HepG2 (cell line): ENCODE measurements around the gene SOS2. TPM values are rescaled to one million over a fixed set of nuclear protein-coding genes. Genes with fewer than 3 reads are reported as not detected.
"Not testable (repeated sequence)": the region's sequence is repeated elsewhere in the genome, so short reads cannot be mapped to it uniquely, and the experiment has no call there.

Experiments used
- ATAC-seq: fragments of 200-7000 bp; cut with Tn5 transposase; 3 replicates; pipeline ENCODE4 v1.9.1; 2020; ENCODE audit warnings: mild to moderate bottlenecking, moderate library complexity
- BruUV-seq: library from RNA; stranded (reverse); fragments of 400-500 nt; replicated peaks from 2 replicates; lab custom pipeline; 2021; lab: Mats Ljungman, UMichigan
- CTCF ChIA-PET: fragments of 300-600 bp; formaldehyde crosslinking; extraction: SDS; loops from one replicate; lab custom pipeline; 2021; ENCODE audit warnings: low total read pairs, inconsistent platforms, low intra/inter-chr PET ratio; lab: Yijun Ruan, JAX
- POLR2A ChIA-PET: fragments of 350-600 bp; sonication (Branson Sonifier 250); formaldehyde crosslinking; loops from one replicate; lab custom pipeline; 2020; ENCODE audit warnings: antibody characterized with exemption, inconsistent platforms; lab: Yijun Ruan, JAX
- DNase-seq: peaks from one replicate; pipeline ENCODE4 v3.0.0-alpha.2; 2015; ENCODE audit warnings: low spot score
- FAIRE-seq: peaks from 3 replicates; lab custom pipeline; 2011; peaks lifted over from hg19 to GRCh38; lab: Jason Lieb, UNC
- H2AFZ ChIP-seq: one replicate; pipeline ENCODE4 v1.6.1; 2011; ENCODE audit warnings: low read length, inconsistent platforms
- H3K27ac ChIP-seq: fragments of 300-600 bp; 3 replicates; pipeline ENCODE4 v1.8.0; 2011; ENCODE audit warnings: mixed run types, mild to moderate bottlenecking, mixed read lengths, low read length, inconsistent platforms; ENCODE audit not compliant: insufficient read depth; ENCODE audit errors: extremely low read length
- H3K27me3 ChIP-seq, 2 experiments: fragments of 200-600 bp in 1 of 2; 2 replicates in 1 of 2; 3 replicates in 1 of 2; pipeline versions ENCODE4 v1.6.0 to v1.8.0; 2011; ENCODE audit warnings: low read length in 2 of 2, mild to moderate bottlenecking in 2 of 2, moderate library complexity in 2 of 2, inconsistent platforms in 1 of 2; ENCODE audit not compliant: insufficient read depth in 2 of 2, control insufficient read depth in 1 of 2
- H3K36me3 ChIP-seq, 2 experiments: fragments of 200-600 bp in 1 of 2; replicated peaks in 1 of 2; 2 replicates in 1 of 2; 3 replicates in 1 of 2; pipeline versions ENCODE4 v1.5.1 to v1.8.0; 2011; ENCODE audit warnings: low read length in 2 of 2, inconsistent platforms in 1 of 2; ENCODE audit not compliant: insufficient read depth in 2 of 2, control insufficient read depth in 1 of 2
- H3K4me1 ChIP-seq: 2 replicates; pipeline ENCODE4 v1.5.1; 2012; ENCODE audit warnings: low read length, inconsistent platforms; ENCODE audit not compliant: insufficient read depth
- H3K4me2 ChIP-seq: 2 replicates; pipeline ENCODE4 v1.6.0; 2011; ENCODE audit warnings: low read depth, low read length, inconsistent platforms
- H3K4me3 ChIP-seq, 3 experiments: fragments of 200-600 bp in 1 of 3; sonication (generic), shearing (Covaris generic) in 1 of 3; replicated peaks in 1 of 3; 2 replicates each; pipeline ENCODE4 v1.5.1; 2011 to 2016; ENCODE audit warnings: low read length in 3 of 3, inconsistent platforms in 2 of 3, low read depth in 2 of 3, mild to moderate bottlenecking in 2 of 3, control low read depth in 1 of 3, mixed read lengths in 1 of 3; ENCODE audit not compliant: insufficient read depth in 1 of 3
- H3K79me2 ChIP-seq: one replicate; pipeline ENCODE4 v1.6.1; 2011; ENCODE audit warnings: low read length, inconsistent platforms; ENCODE audit not compliant: insufficient read depth
- H3K9ac ChIP-seq: 2 replicates; pipeline ENCODE4 v1.6.0; 2011; ENCODE audit warnings: mild to moderate bottlenecking, low read depth, low read length, inconsistent platforms; ENCODE audit not compliant: insufficient read depth
- H3K9me3 ChIP-seq: 2 replicates; pipeline ENCODE4 v1.5.1; 2012; ENCODE audit warnings: mild to moderate bottlenecking, low read length
- H4K20me1 ChIP-seq: 2 replicates; pipeline ENCODE4 v1.6.0; 2011; ENCODE audit warnings: inconsistent platforms, mild to moderate bottlenecking, low read length, moderate library complexity; ENCODE audit not compliant: insufficient read depth
- DDIT3 ChIP-seq: sonication (generic); formaldehyde crosslinking; IDR thresholded peaks from 2 replicates; pipeline ENCODE4 v1.4.0; 2020; ENCODE audit warnings: mild to moderate bottlenecking, missing genetic modification reagents
- FOSL2 ChIP-seq: sonication (generic); formaldehyde crosslinking; IDR thresholded peaks from 2 replicates; pipeline ENCODE4 v1.4.0; 2020; ENCODE audit warnings: missing genetic modification reagents
- ZNF777 ChIP-seq: sonication (generic); formaldehyde crosslinking; IDR thresholded peaks from 2 replicates; pipeline ENCODE4 v1.4.0; 2020; ENCODE audit warnings: missing genetic modification reagents
- WGBS: methylation state at CpG from one replicate; pipeline ENCODE4 v1.1.6; 2017; ENCODE audit warnings: low lambda C conversion rate; 5-methylcytosine and 5-hydroxymethylcytosine counted together
- in situ Hi-C: cut with HindIII; loops from 2 replicates; pipeline ENCODE4 v1.10.0; 2017; ENCODE audit warnings: low pct_unique_long_range_greater_than_20kb; ENCODE audit not compliant: extremely low pct_ligation_motif_present
- intact Hi-C: fragments of 100-400 bp; cut with micrococcal nuclease; formaldehyde crosslinking; loops from one replicate; pipeline ENCODE4 v1.10.0; 2022; ENCODE audit not compliant: unreplicated experiment
- polyA plus RNA-seq, 8 experiments: library from polyadenylated mRNA; depleted of rRNA in 3 of 8; stranded (reverse) in 7 of 8; unstranded in 1 of 8; fragments of >200 nt; fragmentation: Illumina TruSeq in 4 of 8; extraction: Trizol in 4 of 8; gene quantifications; 2 replicates each; pipeline versions ENCODE4 v1.2.1 to v1.2.3, GENCODE V29; 2011 to 2016; ENCODE audit warnings: low read depth in 4 of 8, missing spikeins in 1 of 8, mixed read lengths in 1 of 8; ENCODE audit not compliant: insufficient read depth in 1 of 8
- total RNA-seq, 5 experiments: library from RNA; depleted of rRNA; stranded (reverse); fragments of >200 nt; fragmentation: Illumina TruSeq; extraction: Trizol; gene quantifications; 2 replicates each; pipeline ENCODE4 v1.2.3, GENCODE V29; 2016; ENCODE audit warnings: low read depth in 1 of 5

SOS2 gene
- total and polyA plus RNA-seq, 2 of the 13 experiments (the other 11 are each of a cell fraction or from before 2014, with no cell fraction given): 9.3 to 12.1 TPM

GRCh38 chr14:50167381-50167780, 64.0 kb downstream of the SOS2 start:
- H3K9ac ChIP-seq, H3K4me2 ChIP-seq, H3K27ac ChIP-seq, FAIRE-seq, BruUV-seq, H4K20me1 ChIP-seq, CTCF ChIA-PET, intact Hi-C loops, ATAC-seq, H3K27me3 ChIP-seq, in situ Hi-C loops, H2AFZ ChIP-seq, H3K79me2 ChIP-seq, DNase-seq, POLR2A ChIA-PET, H3K36me3 ChIP-seq, H3K4me3 ChIP-seq, H3K9me3 ChIP-seq, H3K4me1 ChIP-seq: not testable (repeated sequence)
- WGBS: 93% methylated on average over 4 of the region's 4 CpGs
- TF ChIP-seq FOSL2 (CRISPR knock-in tag): peak; percentile 51

GRCh38 chr14:50156111-50156510, 75.3 kb downstream of the SOS2 start:
- no peak overlapping the region for H3K4me3 ChIP-seq
- ChIA-PET CTCF (no interaction called here), POLR2A (no interaction called here)
- no peaks in the 10 kb centered on the region for H4K20me1 ChIP-seq
- no peak for DNase-seq
- H2AFZ ChIP-seq: no peak overlapping the region
- ATAC-seq: no peak
- peaks cover 3 to 16% of the 10 kb centered on the region in 2 experiments; a peak in 3 of 5 replicates for H3K36me3 ChIP-seq
- no peaks in the 10 kb centered on the region for H3K27me3 ChIP-seq
- H3K79me2 ChIP-seq: no peaks in the 10 kb centered on the region
- H3K4me2 ChIP-seq: no peak overlapping the region
- no TSS peak for BruUV-seq
- intact Hi-C loops (no loop called here), in situ Hi-C loops (no loop called here)
- FAIRE-seq: no peak
- no peak overlapping the region for H3K9ac ChIP-seq
- H3K9me3 ChIP-seq: no peaks in the 10 kb centered on the region
- WGBS: 99% methylated on average over 4 of the region's 4 CpGs
- no peaks in the 10 kb centered on the region for H3K4me1 ChIP-seq
- TF ChIP-seq ZNF777 (CRISPR knock-in tag) (no peak), DDIT3 (CRISPR knock-in tag) (no peak)
- TF ChIP-seq, all 625 proteins: peak for 0
- no peak overlapping the region for H3K27ac ChIP-seq
